Subcutaneous abdominal adipose tissue (tissue), 5 donors: Measurements from ENCODE around the gene PLCB1.
A peak's percentile ranks its signal among the peaks of the same experiment; 100 is the strongest.
"Not testable (repeated sequence)": the region's sequence is repeated elsewhere in the genome, so short reads cannot be mapped to it uniquely, and the experiment has no call there.

Source experiments
- H3K27ac ChIP-seq: one replicate; pipeline ENCODE4 v1.7.0; 2013; ENCODE audit warnings: low read depth, mild to moderate bottlenecking, inconsistent platforms, low read length, moderate library complexity
- H3K27me3 ChIP-seq, 5 donors: one replicate each; pipeline ENCODE4 v1.7.0; 2013; ENCODE audit warnings: low read length in 5 of 5, inconsistent platforms in 1 of 5; ENCODE audit not compliant: control insufficient read depth in 5 of 5, insufficient read depth in 4 of 5
- H3K36me3 ChIP-seq, 5 donors: one replicate each; pipeline ENCODE4 v1.7.0; 2013; ENCODE audit warnings: low read length in 5 of 5; ENCODE audit not compliant: control insufficient read depth in 5 of 5, insufficient read depth in 5 of 5
- H3K4me1 ChIP-seq, 5 donors: one replicate each; pipeline ENCODE4 v1.7.0; 2013; ENCODE audit warnings: low read length in 5 of 5, mild to moderate bottlenecking in 3 of 5, moderate library complexity in 1 of 5; ENCODE audit not compliant: control insufficient read depth in 5 of 5, insufficient read depth in 5 of 5
- H3K4me3 ChIP-seq, 5 donors: one replicate each; pipeline ENCODE4 v1.7.0; 2013; ENCODE audit warnings: low read length in 5 of 5, low read depth in 1 of 5
- H3K9ac ChIP-seq, 5 donors: one replicate each; pipeline ENCODE4 v1.7.0; 2013; ENCODE audit warnings: low read length in 5 of 5, mild to moderate bottlenecking in 4 of 5, moderate library complexity in 3 of 5
- H3K9me3 ChIP-seq, 5 donors: one replicate each; pipeline ENCODE4 v1.7.0; 2013; ENCODE audit warnings: low read length in 5 of 5; ENCODE audit not compliant: control insufficient read depth in 5 of 5
- donor health status: healthy.
- donor health status: healthy.
- donor health status: healthy.
- donor health status: healthy.
- donor health status: healthy.

PLCB1 gene

DNA sequence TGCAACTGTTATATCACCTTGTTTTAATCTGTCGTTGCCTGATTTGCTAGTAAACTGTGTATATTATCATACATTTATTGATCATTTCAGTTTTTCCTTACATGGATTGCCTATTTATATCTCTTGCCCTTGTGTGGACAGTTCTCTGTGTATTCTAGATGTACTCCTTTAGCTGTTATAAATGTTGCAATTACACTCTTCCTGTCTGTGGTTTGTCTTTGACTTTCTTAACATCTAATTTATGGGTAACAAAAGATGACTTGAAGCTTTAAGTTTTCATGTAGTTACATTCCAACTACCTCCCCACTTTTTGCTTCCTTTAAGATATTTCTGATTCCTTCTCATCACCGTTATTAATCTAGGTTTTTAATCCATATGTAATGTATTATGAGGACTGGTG lies 22.6 kb downstream of the PLCB1 start:
- Histone ChIP-seq H3K4me3 (no peak overlapping the region), H3K36me3 (no peaks in the 10 kb centered on the region), H3K9ac (no peak overlapping the region), H3K4me1 (peaks cover 0 to 45% (median 13%) of the 10 kb centered on the region in 5 donors), H3K27ac (no peak overlapping the region), H3K27me3 (no peaks in the 10 kb centered on the region), H3K9me3 (no peaks in the 10 kb centered on the region)

DNA sequence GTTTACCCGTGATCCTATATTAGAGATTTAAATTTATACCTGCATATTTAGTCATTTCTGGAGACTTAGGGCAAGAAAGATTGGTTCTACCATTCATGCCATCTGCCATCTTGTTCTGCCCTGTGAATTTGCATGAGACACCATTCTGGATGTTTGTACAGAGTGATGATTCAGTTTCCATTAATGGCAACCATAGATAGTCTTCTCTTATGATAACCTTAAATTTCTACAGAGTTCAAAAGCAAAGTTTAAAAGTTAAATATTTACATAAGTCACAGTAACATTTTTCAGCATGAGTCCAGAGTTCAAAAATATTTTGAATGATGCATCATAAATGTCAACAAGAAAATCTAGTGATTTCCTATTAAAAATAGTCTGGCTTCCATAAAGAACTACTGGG lies 23.2 kb downstream of the PLCB1 start:
- H3K4me3 ChIP-seq = no peak overlapping the region
- H3K27ac ChIP-seq = peak overlapping the region; percentile 37
- H3K9ac ChIP-seq = no peak overlapping the region
- H3K36me3 ChIP-seq = no peaks in the 10 kb centered on the region
- no peaks in the 10 kb centered on the region for H3K27me3 ChIP-seq
- H3K4me1 ChIP-seq = peaks cover 0 to 45% (median 13%) of the 10 kb centered on the region in 5 donors
- H3K9me3 ChIP-seq = no peaks in the 10 kb centered on the region

- Histone ChIP-seq H3K9me3 (no peaks in the 10 kb centered on the region), H3K4me1 (peaks cover 0 to 44% (median 13%) of the 10 kb centered on the region in 5 donors), H3K36me3 (no peaks in the 10 kb centered on the region), H3K27me3 (no peaks in the 10 kb centered on the region), H3K9ac (no peak overlapping the region), H3K27ac (peak overlapping the region; percentile 37), H3K4me3 (no peak overlapping the region)
Measured at GRCh38 chr20:8155812-8156211, 23.7 kb downstream of the PLCB1 start.

DNA sequence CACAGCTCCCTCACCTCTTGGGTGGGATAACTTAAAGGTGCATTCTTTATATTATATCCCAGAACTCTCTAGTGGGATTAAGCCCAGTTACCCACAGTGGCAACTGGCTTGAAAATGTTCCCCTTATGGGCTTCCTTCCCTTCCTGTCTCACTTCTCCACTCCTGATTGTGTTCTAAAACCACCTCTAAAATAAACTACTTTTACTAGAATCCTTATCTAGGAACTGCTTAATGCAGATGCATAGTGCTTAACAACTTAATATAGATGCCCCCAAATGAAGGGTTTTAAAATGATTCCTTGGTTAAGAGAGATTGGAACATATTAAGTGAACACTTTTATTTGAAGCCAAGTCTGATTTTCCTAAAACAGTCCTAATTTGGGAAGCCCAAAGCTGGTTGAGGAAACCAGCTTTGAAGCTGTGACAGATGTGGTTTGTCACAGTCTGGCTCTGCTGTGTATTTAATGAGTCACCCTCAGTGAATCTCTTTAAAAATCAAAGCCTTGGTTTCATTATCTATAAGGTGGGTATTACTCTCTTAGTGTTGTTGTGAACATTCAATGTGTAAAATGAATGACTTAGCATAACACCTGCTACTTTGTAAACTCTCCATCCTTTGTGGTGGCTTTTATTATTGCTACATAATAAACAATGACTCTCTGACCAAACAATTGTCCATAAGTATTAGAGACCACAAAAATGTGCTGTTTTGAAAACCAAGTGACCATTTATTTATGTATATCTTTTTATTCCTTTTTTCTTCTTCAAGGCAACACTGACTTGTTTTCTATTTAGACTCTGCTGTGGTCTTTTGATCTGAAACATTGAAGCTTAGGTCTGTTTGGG lies 24.4 kb downstream of the PLCB1 start:
- Histone ChIP-seq H3K27me3 (no peaks in the 10 kb centered on the region), H3K4me1 (peaks cover 0 to 45% (median 18%) of the 10 kb centered on the region in 5 donors), H3K9me3 (no peaks in the 10 kb centered on the region), H3K36me3 (no peaks in the 10 kb centered on the region), H3K9ac (no peak overlapping the region), H3K4me3 (no peak overlapping the region), H3K27ac (peak overlapping the region; percentile 37)

GRCh38 chr20:8159217-8159616 lies 27.2 kb downstream of the PLCB1 start:
- peaks cover 0 to 29% (median 15%) of the 10 kb centered on the region in 5 donors for H3K4me1 ChIP-seq
- not testable (repeated sequence) for H3K9ac ChIP-seq, H3K27ac ChIP-seq, H3K4me3 ChIP-seq, H3K9me3 ChIP-seq, H3K36me3 ChIP-seq, H3K27me3 ChIP-seq

- no peak overlapping the region for H3K9ac ChIP-seq
- H3K36me3 ChIP-seq = no peaks in the 10 kb centered on the region
- peak overlapping the region; percentile 26 for H3K27ac ChIP-seq
- H3K9me3 ChIP-seq = no peaks in the 10 kb centered on the region
- no peak overlapping the region for H3K4me3 ChIP-seq
- H3K27me3 ChIP-seq = no peaks in the 10 kb centered on the region
- peaks cover 0 to 20% (median 8%) of the 10 kb centered on the region in 5 donors for H3K4me1 ChIP-seq
Measured at GRCh38 chr20:8161264-8162071, 29.4 kb downstream of the PLCB1 start.

- Histone ChIP-seq H3K4me1 (peaks cover 0 to 18% (median 9%) of the 10 kb centered on the region in 5 donors), H3K36me3 (no peaks in the 10 kb centered on the region), H3K27ac (no peak overlapping the region), H3K4me3 (no peak overlapping the region), H3K9ac (no peak overlapping the region), H3K9me3 (no peaks in the 10 kb centered on the region), H3K27me3 (no peaks in the 10 kb centered on the region)
Measured at GRCh38 chr20:8162610-8163009, 30.5 kb downstream of the PLCB1 start.

DNA sequence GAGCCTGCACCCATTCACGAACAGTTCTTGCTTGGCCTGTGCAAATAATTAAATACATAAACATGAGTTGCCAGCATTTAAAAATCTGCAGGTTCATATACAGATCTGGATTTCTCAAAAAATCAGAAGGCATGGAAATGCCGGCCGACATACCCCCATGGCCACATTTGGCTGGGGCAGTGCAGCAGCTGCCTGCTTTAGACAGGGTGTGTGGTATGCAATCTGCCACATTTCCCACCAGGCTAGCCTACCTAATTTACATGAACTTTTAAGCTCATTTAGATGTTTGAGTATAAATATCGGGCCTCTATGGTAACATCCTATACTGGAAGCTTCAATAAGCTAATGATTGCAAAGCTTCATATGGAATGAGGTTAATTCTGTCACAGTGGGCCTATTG lies 31.5 kb downstream of the PLCB1 start:
- no peaks in the 10 kb centered on the region for H3K9me3 ChIP-seq
- H3K27ac ChIP-seq = no peak overlapping the region
- no peaks in the 10 kb centered on the region for H3K27me3 ChIP-seq
- no peak overlapping the region for H3K9ac ChIP-seq
- no peak overlapping the region for H3K4me3 ChIP-seq
- peaks cover 0 to 18% (median 9%) of the 10 kb centered on the region in 5 donors for H3K4me1 ChIP-seq
- no peaks in the 10 kb centered on the region for H3K36me3 ChIP-seq

DNA sequence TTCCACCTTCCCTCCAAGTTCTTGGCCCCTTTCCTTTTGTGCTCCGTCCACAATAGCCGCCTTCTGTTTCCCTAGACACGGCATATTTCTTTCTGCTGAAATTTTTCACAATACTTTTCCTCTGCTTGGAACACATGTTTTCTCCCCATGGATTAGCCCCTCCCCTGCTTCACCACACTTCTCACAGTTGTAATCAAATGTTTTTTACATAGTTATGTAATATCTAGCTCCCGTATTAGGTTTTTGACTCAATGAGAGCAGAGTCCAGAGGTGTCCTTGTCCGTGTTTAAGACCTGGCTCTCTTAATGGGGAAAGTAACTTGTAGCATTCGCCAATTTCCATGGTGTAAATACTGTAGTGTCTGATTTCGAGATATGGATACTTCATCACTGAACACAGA lies 34.7 kb downstream of the PLCB1 start:
- no peaks in the 10 kb centered on the region for H3K27me3 ChIP-seq
- H3K27ac ChIP-seq = no peak overlapping the region
- no peak overlapping the region for H3K9ac ChIP-seq
- no peaks in the 10 kb centered on the region for H3K36me3 ChIP-seq
- H3K9me3 ChIP-seq = no peaks in the 10 kb centered on the region
- H3K4me3 ChIP-seq = no peak overlapping the region
- peaks cover 0 to 10% (median 8%) of the 10 kb centered on the region in 5 donors for H3K4me1 ChIP-seq

DNA sequence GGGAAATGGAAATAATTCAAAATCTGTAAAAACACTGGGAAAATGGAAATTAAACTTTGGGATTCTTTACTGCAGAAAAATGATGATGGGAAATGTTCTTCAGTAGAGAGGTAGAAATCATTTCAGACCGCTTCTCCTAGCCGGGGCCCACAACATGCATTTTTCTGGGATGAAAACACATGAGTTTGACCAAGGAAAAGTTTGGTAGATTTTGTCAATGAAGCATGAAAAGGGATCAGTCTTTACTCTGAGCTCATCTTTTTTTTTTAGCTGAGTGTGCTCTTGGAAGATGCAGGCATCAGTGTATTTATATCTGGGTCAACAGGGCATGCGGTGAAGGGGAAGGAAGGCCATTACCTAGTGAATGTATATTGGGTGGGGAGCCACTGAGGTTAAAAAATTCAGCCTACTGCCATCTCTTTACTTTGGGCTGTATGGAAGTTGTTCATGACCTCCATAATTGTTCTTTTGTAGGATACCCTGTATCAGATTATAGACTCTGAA lies 36.8 kb downstream of the PLCB1 start:
- Histone ChIP-seq H3K27me3 (no peaks in the 10 kb centered on the region), H3K4me1 (peaks cover 0 to 9% (median 8%) of the 10 kb centered on the region in 5 donors), H3K4me3 (no peak overlapping the region), H3K9ac (no peak overlapping the region), H3K36me3 (no peaks in the 10 kb centered on the region), H3K9me3 (no peaks in the 10 kb centered on the region), H3K27ac (no peak overlapping the region)
